ENCODE results near the gene DOP1B. TPM values are rescaled to one million over a fixed set of nuclear protein-coding genes. Genes with fewer than 3 reads are reported as not detected.

The DOP1B gene, protein sequence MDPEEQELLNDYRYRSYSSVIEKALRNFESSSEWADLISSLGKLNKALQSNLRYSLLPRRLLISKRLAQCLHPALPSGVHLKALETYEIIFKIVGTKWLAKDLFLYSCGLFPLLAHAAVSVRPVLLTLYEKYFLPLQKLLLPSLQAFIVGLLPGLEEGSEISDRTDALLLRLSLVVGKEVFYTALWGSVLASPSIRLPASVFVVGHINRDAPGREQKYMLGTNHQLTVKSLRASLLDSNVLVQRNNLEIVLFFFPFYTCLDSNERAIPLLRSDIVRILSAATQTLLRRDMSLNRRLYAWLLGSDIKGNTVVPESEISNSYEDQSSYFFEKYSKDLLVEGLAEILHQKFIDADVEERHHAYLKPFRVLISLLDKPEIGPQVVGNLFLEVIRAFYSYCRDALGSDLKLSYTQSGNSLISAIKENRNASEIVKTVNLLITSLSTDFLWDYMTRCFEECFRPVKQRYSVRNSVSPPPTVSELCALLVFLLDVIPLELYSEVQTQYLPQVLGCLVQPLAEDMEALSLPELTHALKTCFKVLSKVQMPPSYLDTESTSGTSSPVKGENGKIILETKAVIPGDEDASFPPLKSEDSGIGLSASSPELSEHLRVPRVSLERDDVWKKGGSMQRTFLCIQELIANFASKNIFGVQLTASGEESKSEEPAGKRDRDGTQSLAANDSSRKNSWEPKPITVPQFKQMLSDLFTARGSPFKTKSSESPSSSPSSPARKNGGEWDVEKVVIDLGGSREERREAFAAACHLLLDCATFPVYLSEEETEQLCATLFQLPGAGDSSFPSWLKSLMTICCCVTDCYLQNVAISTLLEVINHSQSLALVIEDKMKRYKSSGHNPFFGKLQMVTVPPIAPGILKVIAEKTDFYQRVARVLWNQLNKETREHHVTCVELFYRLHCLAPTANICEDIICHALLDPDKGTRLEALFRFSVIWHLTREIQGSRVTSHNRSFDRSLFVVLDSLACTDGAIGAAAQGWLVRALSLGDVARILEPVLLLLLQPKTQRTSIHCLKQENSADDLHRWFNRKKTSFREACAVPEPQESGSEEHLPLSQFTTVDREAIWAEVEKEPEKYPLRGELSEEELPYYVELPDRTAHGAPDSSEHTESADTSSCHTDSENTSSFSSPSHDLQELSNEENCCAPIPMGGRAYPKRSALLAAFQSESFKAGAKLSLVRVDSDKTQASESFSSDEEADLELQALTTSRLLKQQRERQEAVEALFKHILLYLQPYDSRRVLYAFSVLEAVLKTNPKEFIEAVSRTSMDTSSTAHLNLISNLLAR (N-terminal part only)
- 31.9 TPM for polyA plus RNA-seq

DNA sequence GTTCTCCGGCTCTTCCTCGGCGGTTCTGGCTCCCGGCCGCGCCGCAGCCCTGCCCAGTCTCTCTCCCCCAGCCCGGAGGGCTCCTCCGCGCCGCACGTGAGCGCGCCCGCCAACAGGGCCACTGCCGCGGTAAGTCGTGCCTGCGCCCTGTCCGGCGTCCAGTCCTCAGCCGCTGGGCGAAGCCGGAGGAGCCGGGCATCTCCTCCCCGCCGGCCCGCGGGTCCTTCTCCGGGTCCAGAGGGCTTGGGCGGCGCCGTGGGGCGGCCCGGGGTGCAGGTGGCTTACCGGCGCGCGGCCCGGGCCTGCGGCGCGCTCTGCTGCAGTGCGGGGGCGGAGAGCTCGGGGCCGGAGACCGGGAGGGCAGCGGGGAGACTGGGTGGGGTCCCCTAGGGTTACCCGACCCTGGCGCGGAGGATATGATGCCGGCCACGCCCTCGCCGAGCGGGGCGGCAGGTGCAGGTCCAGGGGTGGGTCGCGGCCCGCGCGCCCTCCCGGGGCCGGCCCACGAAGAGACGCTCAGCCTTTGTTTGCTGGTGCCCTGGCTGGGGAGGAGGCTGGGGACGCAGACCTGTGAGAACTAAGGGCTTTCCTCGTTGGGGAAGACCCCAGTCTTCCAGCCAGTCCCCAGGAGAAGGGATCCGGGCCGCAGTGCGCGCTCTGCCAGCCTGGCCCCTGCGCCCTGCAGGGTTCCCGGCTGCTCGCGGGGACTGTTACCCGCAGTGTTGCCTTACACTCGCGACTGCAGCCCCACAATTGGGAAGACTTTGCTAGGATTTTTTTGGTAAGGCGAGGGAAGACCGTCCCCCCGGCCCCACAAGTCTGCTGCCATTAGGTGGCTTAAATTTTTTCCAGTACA lies at the start of gene DOP1B:
DOP1B (plus strand) TSS at position 10 of the 856 bp plus-strand sequence. CDS start 7,910 bp downstream, outside the sequence.
- peak within 1 kb of the TSS; percentile 82 to 93 (median 90) for H3K4me3 Mint-ChIP-seq
- peak within 1 kb of the TSS; percentile 16 to 92 (median 83) for H3K27ac Mint-ChIP-seq
- no peaks in the 10 kb centered on the region for H3K27me3 Mint-ChIP-seq
- H3K9me3 Mint-ChIP-seq, result no peaks in the 10 kb centered on the region
- peaks cover 18 to 32% (median 24%) of the 10 kb centered on the region in 3 donors for H3K4me1 Mint-ChIP-seq
- H3K36me3 Mint-ChIP-seq, result no peaks in the 10 kb centered on the region

DNA sequence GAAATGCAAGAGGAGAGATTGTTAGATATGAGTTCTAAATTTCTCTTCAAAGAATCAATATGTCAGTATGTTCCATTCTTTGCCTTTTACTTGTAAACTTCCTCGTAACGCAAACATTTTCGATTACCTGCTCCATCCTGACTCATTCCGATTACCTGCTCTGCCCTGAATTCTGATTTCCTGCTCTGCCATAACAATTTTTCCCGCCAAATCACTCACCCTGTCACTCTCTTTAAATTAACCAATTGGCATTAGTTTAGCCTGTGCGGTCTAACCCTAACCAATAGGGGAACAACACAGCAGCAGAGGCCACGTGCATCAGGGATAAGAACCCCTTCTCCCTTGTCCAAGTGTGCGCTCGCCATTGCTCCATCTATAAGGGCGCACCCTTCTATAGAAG lies 46.8 kb upstream of the DOP1B start:
- Mint-ChIP-seq H3K27ac (no peak overlapping the region), H3K9me3 (no peaks in the 10 kb centered on the region), H3K4me1 (peaks cover 12 to 18% (median 15%) of the 10 kb centered on the region in 3 donors), H3K4me3 (no peak overlapping the region), H3K27me3 (peaks cover 10% of the 10 kb centered on the region), H3K36me3 (peaks cover 2% of the 10 kb centered on the region)

DNA sequence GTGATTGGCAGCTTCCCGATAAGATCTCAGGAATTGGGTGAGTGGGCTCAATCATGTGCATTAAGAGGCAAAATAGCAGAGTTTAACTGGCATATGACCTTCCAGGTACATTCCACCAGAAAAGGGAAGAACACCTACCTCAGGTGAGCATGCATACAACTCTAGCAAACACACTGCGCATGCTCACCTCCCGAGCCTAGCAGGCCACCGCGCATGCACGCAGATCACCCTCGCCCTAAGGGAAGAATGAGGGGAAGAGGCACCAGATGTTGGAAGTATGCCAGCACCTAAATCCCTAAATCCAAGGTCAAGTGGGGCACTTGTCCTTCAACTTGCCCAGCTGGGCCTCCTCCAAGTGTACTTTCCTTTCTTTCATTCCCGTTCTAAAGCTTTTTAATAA lies 45.4 kb upstream of the DOP1B start:
- Mint-ChIP-seq H3K36me3 (peaks cover 2% of the 10 kb centered on the region), H3K27ac (peak overlapping the region in 1 of 3 donors; percentile 28)

DNA sequence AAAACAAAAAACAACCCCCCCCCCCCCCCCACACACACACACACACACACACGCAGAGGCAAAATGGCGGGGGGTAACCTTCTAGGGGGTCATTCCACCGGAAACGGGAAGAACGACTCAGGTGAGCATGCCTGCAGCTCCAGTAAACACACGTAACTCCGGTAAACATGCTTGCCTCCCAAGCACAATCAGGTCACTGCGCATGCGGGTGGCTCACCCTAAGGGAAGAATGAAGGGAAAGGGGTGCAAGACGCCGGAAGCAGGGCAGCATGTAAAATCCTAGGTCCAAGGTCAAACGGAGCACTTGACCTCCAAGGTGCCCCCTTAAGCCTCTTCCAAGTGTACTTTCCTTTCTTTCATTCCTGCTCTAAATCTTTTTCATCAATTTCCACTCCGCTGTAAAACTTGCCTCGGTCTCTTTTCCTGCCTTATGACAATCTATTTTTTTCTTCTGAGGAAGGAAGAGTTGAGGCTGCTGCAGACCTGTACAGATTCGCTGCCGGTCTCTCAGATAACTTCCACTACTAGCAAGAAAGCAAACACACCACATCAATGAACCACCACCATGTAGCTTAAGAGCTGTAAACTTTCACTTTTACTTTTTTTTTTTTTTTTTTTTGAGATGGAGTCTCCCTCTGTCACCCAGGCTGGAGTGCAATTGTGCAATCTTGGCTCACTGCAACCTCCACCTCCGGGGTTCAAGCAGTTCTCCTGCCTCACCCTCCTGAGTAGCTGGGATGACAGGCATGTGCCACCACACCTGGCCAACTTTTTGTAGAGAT lies 42.8 kb upstream of the DOP1B start:
- Mint-ChIP-seq H3K4me1 (peaks cover 12 to 22% (median 20%) of the 10 kb centered on the region in 3 donors), H3K27ac (peak overlapping the region in 2 of 3 donors; percentile 45 to 92), H3K9me3 (peaks cover 0 to 1% (median 0%) of the 10 kb centered on the region in 3 donors), H3K4me3 (peak overlapping the region in 3 of 4 donors; percentile 71 to 91 (median 84)), H3K36me3 (peaks cover 2% of the 10 kb centered on the region), H3K27me3 (no peaks in the 10 kb centered on the region)

More for the DNA sequence above, 45.4 kb upstream of the DOP1B start:
- no peaks in the 10 kb centered on the region for H3K9me3 Mint-ChIP-seq
- peaks cover 12 to 22% (median 20%) of the 10 kb centered on the region in 3 donors for H3K4me1 Mint-ChIP-seq
- H3K4me3 Mint-ChIP-seq, result no peak overlapping the region
- peaks cover 4% of the 10 kb centered on the region for H3K27me3 Mint-ChIP-seq

DNA sequence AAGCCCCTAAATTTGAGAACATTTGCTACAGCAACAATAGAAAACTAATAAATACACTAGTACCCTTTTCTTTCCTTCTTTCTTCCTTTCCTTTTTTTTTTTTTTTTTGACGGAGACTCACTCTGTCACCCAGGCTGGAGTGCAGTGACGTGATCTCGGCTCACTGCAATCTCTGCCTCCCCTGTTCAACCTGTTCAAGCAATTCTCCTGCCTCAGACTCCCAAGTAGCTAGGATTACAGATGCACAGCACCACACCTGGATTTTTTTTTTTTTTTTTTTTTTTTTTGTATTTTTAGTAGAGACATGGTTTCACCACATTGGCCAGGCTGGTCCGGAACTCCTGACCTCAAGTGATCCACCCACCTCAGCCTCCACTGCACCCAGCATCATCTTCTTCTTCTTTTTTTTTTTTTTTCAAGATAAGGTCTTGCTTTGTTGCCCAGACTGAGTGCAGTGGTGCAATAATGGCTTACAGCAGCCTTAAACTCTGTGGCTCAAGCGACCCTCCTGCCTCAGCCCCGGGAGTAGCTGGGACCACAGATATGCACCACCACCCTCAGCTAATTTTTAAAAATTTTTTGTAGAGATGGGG lies 41.4 kb upstream of the DOP1B start:
- Mint-ChIP-seq H3K4me1 (peaks cover 12 to 23% (median 20%) of the 10 kb centered on the region in 3 donors), H3K36me3 (no peaks in the 10 kb centered on the region), H3K27ac (peak overlapping the region in 2 of 3 donors; percentile 45 to 90), H3K9me3 (peaks cover 0 to 1% (median 0%) of the 10 kb centered on the region in 3 donors), H3K4me3 (peak overlapping the region in 1 of 4 donors; percentile 72), H3K27me3 (no peaks in the 10 kb centered on the region)

DNA sequence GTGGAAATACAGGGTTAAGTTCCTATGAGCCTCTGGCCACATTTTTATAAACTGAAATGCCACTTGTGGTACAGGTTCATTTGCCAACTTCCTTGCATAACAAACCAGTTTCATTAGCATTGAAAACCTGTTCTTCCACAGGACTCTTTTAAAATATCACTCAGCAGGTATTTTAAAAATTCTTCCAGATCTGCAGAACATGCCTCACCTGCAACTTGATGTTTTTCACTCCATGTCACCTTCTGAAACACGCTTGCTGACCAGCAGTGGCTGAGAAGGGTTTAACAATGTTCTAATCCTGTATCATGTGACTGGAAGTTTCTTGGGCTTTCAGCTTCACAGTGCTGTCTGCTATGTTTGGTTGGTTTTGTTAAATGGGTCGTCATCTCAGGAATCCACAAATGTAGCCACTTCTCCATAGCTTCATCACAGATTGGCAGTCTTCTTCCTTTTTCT lies 39.3 kb upstream of the DOP1B start:
- Mint-ChIP-seq H3K27me3 (peaks cover 2% of the 10 kb centered on the region), H3K27ac (no peak overlapping the region), H3K9me3 (peaks cover 0 to 1% (median 0%) of the 10 kb centered on the region in 3 donors), H3K36me3 (no peaks in the 10 kb centered on the region), H3K4me1 (peaks cover 12 to 23% (median 19%) of the 10 kb centered on the region in 3 donors), H3K4me3 (no peak overlapping the region)

DNA sequence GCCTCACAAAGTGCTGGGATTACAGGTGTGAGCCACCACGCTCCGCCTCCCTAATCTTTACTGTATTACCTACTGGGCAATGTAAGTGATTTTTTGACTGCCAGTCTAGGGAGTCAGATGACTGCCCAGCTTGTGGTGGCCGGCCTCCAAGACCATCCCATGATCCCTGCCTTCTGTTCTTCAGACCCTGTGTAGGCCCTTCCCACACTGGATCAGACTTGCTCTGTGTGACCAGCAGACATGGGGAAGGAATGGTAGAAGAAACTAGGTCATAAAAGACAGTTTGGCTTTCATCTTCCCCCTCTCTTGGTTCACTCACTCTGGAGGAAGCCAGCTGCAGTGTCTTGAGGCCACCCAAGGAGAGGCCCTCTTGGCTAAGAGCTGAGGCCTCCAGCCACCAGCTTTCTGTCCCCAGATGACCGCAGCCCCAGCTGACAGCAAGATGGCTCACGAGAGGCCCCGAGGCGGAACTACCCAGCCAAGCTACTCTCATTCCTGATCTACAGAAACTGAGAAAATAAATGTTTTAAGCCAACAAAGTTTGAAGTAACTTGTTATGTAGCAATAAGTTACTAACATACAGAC lies 36.2 kb upstream of the DOP1B start:
- no peak overlapping the region for H3K4me3 Mint-ChIP-seq
- peaks cover 0 to 1% (median 0%) of the 10 kb centered on the region in 3 donors for H3K9me3 Mint-ChIP-seq
- no peaks in the 10 kb centered on the region for H3K36me3 Mint-ChIP-seq
- H3K27ac Mint-ChIP-seq, result no peak overlapping the region
- H3K27me3 Mint-ChIP-seq, result peaks cover 2% of the 10 kb centered on the region
- peaks cover 0 to 7% (median 2%) of the 10 kb centered on the region in 3 donors for H3K4me1 Mint-ChIP-seq

DNA sequence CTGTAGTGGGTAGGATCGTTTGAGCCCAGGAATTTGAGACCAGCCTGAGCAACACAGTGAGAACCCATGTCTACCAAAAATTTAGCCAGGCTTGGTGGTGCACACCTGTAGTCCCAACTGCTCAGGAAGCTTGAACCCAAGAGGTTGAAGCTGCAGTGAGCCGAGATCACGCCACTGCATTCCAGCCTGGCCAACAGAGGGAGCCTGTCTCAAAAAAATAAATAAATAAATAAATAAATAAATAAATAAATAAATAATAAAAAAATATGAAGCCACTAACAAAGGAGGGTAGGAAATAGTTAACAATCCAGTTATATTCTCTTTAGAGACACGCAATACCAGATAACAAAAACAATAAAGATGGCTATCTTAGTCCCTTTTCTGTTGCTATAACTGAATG lies 33.6 kb upstream of the DOP1B start:
- no peaks in the 10 kb centered on the region for H3K36me3 Mint-ChIP-seq
- no peak overlapping the region for H3K4me3 Mint-ChIP-seq
- peaks cover 2% of the 10 kb centered on the region for H3K27me3 Mint-ChIP-seq
- H3K9me3 Mint-ChIP-seq, result no peaks in the 10 kb centered on the region
- no peak overlapping the region for H3K27ac Mint-ChIP-seq
- peaks cover 4 to 10% (median 9%) of the 10 kb centered on the region in 3 donors for H3K4me1 Mint-ChIP-seq

DNA sequence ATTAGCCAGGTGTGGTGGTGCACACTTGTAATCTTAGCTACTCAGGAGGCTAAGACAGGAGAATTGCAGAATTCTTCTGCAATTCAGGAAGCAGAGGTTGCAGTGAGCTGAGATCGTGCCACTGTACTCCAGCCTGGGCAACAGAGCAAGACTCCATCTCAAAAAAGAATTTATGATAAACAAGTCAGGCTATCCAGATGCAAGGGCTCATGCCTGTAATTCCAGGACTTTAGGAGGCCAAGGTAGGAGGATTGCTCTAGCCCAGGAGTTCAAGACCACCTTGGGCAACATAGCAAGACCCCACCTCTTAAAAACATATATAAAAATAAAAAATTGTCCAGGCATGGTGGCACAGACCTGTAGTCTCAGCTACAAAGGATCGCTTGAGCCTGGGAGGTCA lies 32.2 kb upstream of the DOP1B start:
- Mint-ChIP-seq H3K4me1 (peaks cover 7 to 15% (median 11%) of the 10 kb centered on the region in 3 donors), H3K4me3 (no peak overlapping the region), H3K27ac (no peak overlapping the region), H3K36me3 (no peaks in the 10 kb centered on the region), H3K27me3 (peaks cover 2% of the 10 kb centered on the region), H3K9me3 (no peaks in the 10 kb centered on the region)

DNA sequence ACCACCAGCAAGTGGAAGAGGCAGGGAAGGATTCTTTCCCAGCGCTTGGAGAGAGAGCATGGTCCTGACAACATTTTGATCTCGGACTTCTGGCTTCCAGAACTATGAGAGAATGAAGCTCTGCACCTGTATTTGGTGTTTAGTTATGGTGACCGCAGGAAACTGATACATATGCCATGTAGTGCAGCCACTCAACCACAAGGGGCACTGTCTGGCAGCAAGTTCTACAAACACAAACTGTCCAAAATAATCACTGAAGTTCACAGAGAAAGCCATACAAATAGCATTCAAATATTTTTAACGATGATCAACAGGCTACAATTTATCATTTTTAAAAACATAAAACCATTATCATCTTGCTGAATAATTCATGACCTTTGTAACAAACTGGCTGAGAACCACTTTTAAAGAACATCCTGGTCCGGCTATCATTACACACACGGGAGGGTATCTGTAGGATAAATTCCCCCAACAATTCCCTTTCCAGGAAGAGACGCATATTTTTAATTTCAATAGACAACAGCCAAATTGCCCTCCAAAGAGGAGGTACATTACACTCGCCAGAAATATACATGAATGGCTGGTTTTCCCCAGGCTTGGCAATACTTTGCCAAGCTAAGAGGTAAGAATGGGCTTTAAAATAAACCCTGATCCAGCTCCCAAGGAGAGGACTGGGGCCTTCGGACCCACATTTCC lies 31.0 kb upstream of the DOP1B start:
- Mint-ChIP-seq H3K9me3 (no peaks in the 10 kb centered on the region), H3K4me3 (peak overlapping the region in 2 of 4 donors; percentile 3 to 46), H3K36me3 (no peaks in the 10 kb centered on the region), H3K27me3 (peaks cover 4% of the 10 kb centered on the region), H3K27ac (peak overlapping the region in 1 of 3 donors; percentile 85), H3K4me1 (peaks cover 11 to 18% (median 14%) of the 10 kb centered on the region in 3 donors)

DNA sequence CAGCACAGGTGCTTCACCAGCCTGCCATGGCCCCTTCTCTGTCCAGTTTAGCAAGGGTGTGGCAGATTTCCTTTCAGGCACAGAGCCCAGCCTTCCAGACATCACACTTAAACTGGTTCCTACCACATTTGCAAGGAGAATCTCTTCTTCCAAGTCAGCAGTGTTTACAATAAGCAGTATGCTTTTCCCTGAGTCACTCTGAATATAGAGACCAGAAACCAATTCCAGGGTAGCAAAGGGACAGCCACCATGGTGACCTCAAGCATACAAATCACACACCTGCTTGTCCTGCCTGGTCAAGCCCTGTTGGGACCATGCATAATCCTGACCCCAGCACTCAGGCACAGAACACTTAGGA lies 30.4 kb upstream of the DOP1B start:
- Mint-ChIP-seq H3K27me3 (peaks cover 7% of the 10 kb centered on the region), H3K27ac (no peak overlapping the region), H3K4me1 (peaks cover 15 to 21% (median 15%) of the 10 kb centered on the region in 3 donors), H3K36me3 (no peaks in the 10 kb centered on the region), H3K4me3 (no peak overlapping the region), H3K9me3 (no peaks in the 10 kb centered on the region)

DNA sequence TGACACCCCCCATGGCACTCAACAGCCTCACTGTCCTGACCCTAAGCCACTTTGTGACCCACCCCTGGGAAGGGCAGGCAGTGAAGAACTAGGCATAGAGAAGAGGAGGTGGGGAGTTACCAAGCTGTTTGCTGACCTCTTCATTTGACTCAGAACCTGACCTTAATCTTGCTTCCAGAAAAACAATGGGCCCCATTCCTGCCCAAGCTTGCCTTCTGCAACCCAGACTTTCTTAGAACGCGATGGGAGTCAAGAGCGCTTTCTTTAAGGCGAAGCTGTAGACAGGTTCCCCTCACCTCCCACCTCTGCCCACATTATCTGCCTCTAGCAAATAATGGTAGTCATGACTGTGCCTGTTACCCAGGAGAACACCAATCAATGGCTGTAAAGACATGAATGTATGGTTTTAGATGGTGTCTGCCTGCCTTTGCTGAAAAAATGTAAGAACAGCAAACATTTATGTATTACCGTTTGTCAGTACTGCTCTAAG lies 30.0 kb upstream of the DOP1B start:
- Mint-ChIP-seq H3K27me3 (peaks cover 6% of the 10 kb centered on the region), H3K4me1 (peaks cover 15 to 21% (median 15%) of the 10 kb centered on the region in 3 donors), H3K36me3 (no peaks in the 10 kb centered on the region), H3K27ac (no peak overlapping the region), H3K9me3 (no peaks in the 10 kb centered on the region), H3K4me3 (no peak overlapping the region)

Measured in IgD-negative memory B cell (primary cell).